PC-3 (cell line): ENCODE data around the gene CD8B2. TPM values are rescaled to one million over a fixed set of nuclear protein-coding genes. Genes with fewer than 3 reads are reported as not detected.
"Not testable (repeated sequence)": the region's sequence is repeated elsewhere in the genome, so short reads cannot be mapped to it uniquely, and the experiment has no call there.

Experiments
- ATAC-seq: fragments of 200-7000 bp; cut with Tn5 transposase; 2 replicates; pipeline ENCODE4 v1.9.1; 2020; ENCODE audit warnings: mild to moderate bottlenecking, moderate library complexity
- Bru-seq: library from RNA; stranded (reverse); fragments of 400-500 nt; gene quantifications from one replicate; lab custom pipeline; 2021; lab: Mats Ljungman, UMichigan
- BruChase-seq, 2 experiments: library from RNA; stranded (reverse); fragments of 400-500 nt; gene quantifications; one replicate each; lab custom pipeline; 2021; lab: Mats Ljungman, UMichigan
- BruUV-seq: library from RNA; stranded (reverse); fragments of 400-500 nt; replicated peaks from 2 replicates; lab custom pipeline; 2021; lab: Mats Ljungman, UMichigan
- CTCF ChIA-PET: fragments of 300-600 bp; sonication (Branson Sonifier 250); formaldehyde crosslinking; loops from one replicate; lab custom pipeline; 2022; ENCODE audit warnings: antibody characterized with exemption; lab: Charles Lee
- POLR2A ChIA-PET: fragments of 300-600 bp; sonication (Branson Sonifier 250); formaldehyde crosslinking; loops from one replicate; lab custom pipeline; 2022; ENCODE audit warnings: antibody characterized with exemption; ENCODE audit not compliant: unreplicated experiment; lab: Charles Lee
- DNase-seq: peaks from one replicate; pipeline ENCODE4 v3.0.0-alpha.2; 2015
- H2AFZ ChIP-seq: fragments of 300-600 bp; sonication (generic); 2 replicates; pipeline ENCODE4 v1.6.0; 2016; ENCODE audit warnings: antibody characterized with exemption, low read length
- H3F3A ChIP-seq: fragments of 300-600 bp; sonication (generic); one replicate; pipeline ENCODE4 v1.6.0; 2017; ENCODE audit warnings: antibody characterized with exemption, low read length, control low read depth, mild to moderate bottlenecking; ENCODE audit not compliant: unreplicated experiment
- H3K27ac ChIP-seq: fragments of 300-600 bp; sonication (generic); 2 replicates; pipeline ENCODE4 v1.5.1; 2016; ENCODE audit warnings: mild to moderate bottlenecking, low read length
- H3K27me3 ChIP-seq: fragments of 300-600 bp; sonication (generic); 2 replicates; pipeline ENCODE4 v1.6.1; 2016; ENCODE audit warnings: low read length, mixed read lengths
- H3K36me3 ChIP-seq: fragments of 300-600 bp; sonication (generic); 2 replicates; pipeline ENCODE4 v1.6.1; 2016; ENCODE audit warnings: low read depth, mixed run types, low read length, mixed read lengths
- H3K4me1 ChIP-seq: fragments of 300-600 bp; sonication (generic); 2 replicates; pipeline ENCODE4 v1.5.1; 2016; ENCODE audit warnings: low read length; ENCODE audit not compliant: insufficient read depth
- H3K4me2 ChIP-seq: fragments of 300-600 bp; sonication (generic); 2 replicates; pipeline ENCODE4 v1.6.0; 2016; ENCODE audit warnings: low read length
- H3K4me3 ChIP-seq: fragments of 300-600 bp; sonication (generic); 2 replicates; pipeline ENCODE4 v1.5.1; 2016; ENCODE audit warnings: mild to moderate bottlenecking, low read length, mixed read lengths
- H3K79me2 ChIP-seq: fragments of 300-600 bp; sonication (generic); 2 replicates; pipeline ENCODE4 v1.6.1; 2017; ENCODE audit warnings: low read length, mixed read lengths
- H3K9ac ChIP-seq: fragments of 300-600 bp; sonication (generic); 2 replicates; pipeline ENCODE4 v1.6.0; 2016; ENCODE audit warnings: mild to moderate bottlenecking, low read length
- H3K9me2 ChIP-seq: fragments of 300-600 bp; sonication (generic); replicated peaks from 2 replicates; pipeline ENCODE4 v1.6.1; 2016; ENCODE audit warnings: mixed run types, low read length, mixed read lengths
- H3K9me3 ChIP-seq: fragments of 300-600 bp; sonication (generic); 2 replicates; pipeline ENCODE4 v1.6.1; 2016; ENCODE audit warnings: low read length, mixed read lengths
- H4K20me1 ChIP-seq: fragments of 300-600 bp; sonication (generic); 2 replicates; pipeline ENCODE4 v1.6.1; 2016; ENCODE audit warnings: low read length, mixed read lengths
- intact Hi-C: fragments of 100-400 bp; cut with micrococcal nuclease; formaldehyde crosslinking; loops from 2 replicates; pipeline ENCODE4 v1.9.0; 2023
- long read RNA-seq: library from polyadenylated mRNA; unstranded; transcript quantifications from one replicate; pipeline ENCODE4 v2.0.0, GENCODE V29; 2021; ENCODE audit not compliant: unreplicated experiment
- total RNA-seq: library from RNA; depleted of rRNA; stranded (reverse); fragments of >200 nt; gene quantifications from 2 replicates; pipeline ENCODE4 v1.2.3, GENCODE V29; 2014; rRNA removed
- TF ChIP-seq, protein P1 (sequence below): fragments of 300-600 bp; sonication (generic); conservative IDR thresholded peaks from 2 replicates; pipeline ENCODE4 v1.5.1; 2017; ENCODE audit warnings: antibody characterized with exemption, low read depth, mild to moderate bottlenecking, low read length

The CD8B2 gene
- total RNA-seq (not detected in 2 replicates), Bru-seq, nascent RNA (not detected), BruChase-seq, experiment 1, labeled RNA remaining after a 6-hour chase (not detected), BruChase-seq, experiment 2, labeled RNA remaining after a 2-hour chase (not detected)
- long read RNA-seq: 0 reads

DNA sequence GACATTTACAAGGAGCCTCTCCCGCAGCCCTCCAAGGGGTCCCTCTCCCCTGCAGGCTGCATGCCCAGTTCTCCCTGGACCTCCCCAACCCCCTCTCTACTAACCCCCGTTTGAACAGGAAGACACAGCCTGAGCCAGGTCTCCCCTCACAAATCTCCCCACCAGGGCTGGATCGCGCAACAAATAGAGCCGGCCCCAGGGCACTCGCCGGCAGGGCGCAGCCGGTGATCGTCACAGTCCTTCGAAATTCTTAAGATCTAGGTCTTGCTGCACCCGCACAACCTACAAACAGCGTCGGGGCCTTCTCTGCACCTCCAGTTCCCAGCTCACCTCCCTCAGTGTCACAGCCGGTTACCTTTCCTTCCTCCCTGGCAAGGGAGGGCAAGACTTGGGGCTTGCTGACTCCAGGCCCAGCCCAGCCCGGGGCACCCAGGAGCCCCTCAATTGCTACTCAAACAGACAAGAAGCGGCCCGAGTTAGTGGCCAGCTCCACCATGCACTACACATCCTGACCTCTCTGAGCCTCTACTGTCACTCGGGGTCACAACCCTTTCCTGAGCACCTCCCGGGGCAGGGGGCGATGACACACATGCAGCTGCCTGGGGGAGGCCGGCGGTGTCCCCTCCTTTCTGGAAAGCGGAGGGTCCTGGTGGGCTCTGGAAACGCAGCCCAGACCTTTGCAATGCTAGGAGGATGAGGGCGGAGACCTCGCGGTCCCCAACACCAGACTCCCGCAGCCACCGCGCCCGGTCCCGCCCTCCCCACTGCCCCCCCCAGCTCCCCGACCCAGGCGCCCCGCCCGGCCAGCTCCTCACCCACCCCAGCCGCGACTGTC lies at the start of gene CD8B2:
Gene CD8B2 (plus strand): TSS at position 814 of the 835 bp plus-strand sequence. CDS start 63 bp downstream, outside the sequence.
- H3K4me2 ChIP-seq, POLR2A ChIA-PET, CTCF ChIA-PET, H3K9me2 ChIP-seq, H3K4me3 ChIP-seq, H3F3A ChIP-seq, DNase-seq, BruUV-seq, intact Hi-C loops, H3K4me1 ChIP-seq, H3K36me3 ChIP-seq, H3K9me3 ChIP-seq, ATAC-seq, H3K27ac ChIP-seq, H3K9ac ChIP-seq, H3K79me2 ChIP-seq, H2AFZ ChIP-seq, H3K27me3 ChIP-seq, H4K20me1 ChIP-seq: not testable (repeated sequence)

DNA sequence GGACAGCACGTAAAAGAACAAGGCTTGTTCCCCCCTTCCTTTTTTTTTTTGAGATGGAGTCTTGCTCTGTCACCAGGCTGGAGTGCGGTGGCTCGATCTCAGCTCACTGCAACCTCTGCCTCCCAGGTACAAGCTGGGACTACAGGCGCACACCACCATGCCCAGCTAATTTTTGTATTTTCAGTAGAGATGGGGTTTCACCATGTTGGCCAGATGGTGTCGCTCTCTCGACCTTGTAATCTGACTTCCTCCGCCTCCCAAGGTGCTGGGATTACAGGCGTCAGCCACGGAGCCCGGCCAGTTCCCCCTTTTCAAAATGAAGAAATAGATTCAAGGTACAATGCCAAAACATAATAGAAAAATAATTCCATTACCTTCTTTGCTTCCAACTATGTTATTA lies 25.3 kb upstream of the CD8B2 start:
- H3K9ac ChIP-seq, H3K4me2 ChIP-seq, H3K9me2 ChIP-seq, H3K4me1 ChIP-seq, H2AFZ ChIP-seq, H3K79me2 ChIP-seq, H4K20me1 ChIP-seq, H3K9me3 ChIP-seq, H3K4me3 ChIP-seq, H3F3A ChIP-seq, H3K27me3 ChIP-seq, ATAC-seq, H3K27ac ChIP-seq, BruUV-seq, POLR2A ChIA-PET, H3K36me3 ChIP-seq: not testable (repeated sequence)
- intact Hi-C loops: loop anchor here (5.0 kb wide), 1 partner anchor 80 kb away; no protein-coding TSS in a partner anchor
- peak; percentile 10 for DNase-seq
- TF ChIP-seq, protein P1, sequence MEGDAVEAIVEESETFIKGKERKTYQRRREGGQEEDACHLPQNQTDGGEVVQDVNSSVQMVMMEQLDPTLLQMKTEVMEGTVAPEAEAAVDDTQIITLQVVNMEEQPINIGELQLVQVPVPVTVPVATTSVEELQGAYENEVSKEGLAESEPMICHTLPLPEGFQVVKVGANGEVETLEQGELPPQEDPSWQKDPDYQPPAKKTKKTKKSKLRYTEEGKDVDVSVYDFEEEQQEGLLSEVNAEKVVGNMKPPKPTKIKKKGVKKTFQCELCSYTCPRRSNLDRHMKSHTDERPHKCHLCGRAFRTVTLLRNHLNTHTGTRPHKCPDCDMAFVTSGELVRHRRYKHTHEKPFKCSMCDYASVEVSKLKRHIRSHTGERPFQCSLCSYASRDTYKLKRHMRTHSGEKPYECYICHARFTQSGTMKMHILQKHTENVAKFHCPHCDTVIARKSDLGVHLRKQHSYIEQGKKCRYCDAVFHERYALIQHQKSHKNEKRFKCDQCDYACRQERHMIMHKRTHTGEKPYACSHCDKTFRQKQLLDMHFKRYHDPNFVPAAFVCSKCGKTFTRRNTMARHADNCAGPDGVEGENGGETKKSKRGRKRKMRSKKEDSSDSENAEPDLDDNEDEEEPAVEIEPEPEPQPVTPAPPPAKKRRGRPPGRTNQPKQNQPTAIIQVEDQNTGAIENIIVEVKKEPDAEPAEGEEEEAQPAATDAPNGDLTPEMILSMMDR: peak; percentile 19; the same call in 1 of the 2 replicates
- CTCF ChIA-PET: interaction anchor here (0.6 kb wide), 1 partner anchor 358 kb away, joined by 3 read pairs; no protein-coding TSS in a partner anchor

DNA sequence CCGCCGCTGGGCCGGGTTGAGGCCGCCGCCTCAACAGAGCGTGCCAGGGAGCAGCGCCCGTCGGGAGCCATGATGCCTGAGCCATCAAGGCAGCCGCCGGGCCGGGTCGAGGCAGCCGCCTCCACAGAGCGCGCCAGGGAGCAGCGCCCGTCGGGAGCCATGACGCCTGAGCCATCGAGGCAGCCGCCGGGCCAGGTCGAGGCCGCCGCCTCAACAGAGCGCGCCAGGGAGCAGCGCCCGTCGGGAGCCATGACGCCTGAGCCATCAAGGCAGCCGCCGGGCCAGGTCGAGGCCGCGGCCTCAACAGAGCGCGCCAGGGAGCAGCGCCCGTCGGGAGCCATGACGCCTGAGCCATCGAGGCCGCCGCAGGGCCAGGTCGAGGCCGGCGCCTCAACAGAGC lies 19.6 kb upstream of the CD8B2 start:
- ATAC-seq, H3K9me3 ChIP-seq, H3K27me3 ChIP-seq, POLR2A ChIA-PET, H3K9me2 ChIP-seq, intact Hi-C loops, H4K20me1 ChIP-seq, H3K4me2 ChIP-seq, H3K4me3 ChIP-seq, BruUV-seq, H2AFZ ChIP-seq, CTCF ChIA-PET, H3K36me3 ChIP-seq, H3K9ac ChIP-seq, H3K4me1 ChIP-seq, H3K79me2 ChIP-seq, DNase-seq, H3K27ac ChIP-seq, H3F3A ChIP-seq: not testable (repeated sequence)

GRCh38 chr2:106468107-106468506 lies 19.1 kb upstream of the CD8B2 start, which contains the start of gene RGPD3:
Gene RGPD3 (minus strand): TSS chr2:106468413. CDS start chr2:106468288, 125 bp downstream.
- intact Hi-C loops, H3K4me3 ChIP-seq, H3K27ac ChIP-seq, H3K4me2 ChIP-seq, H4K20me1 ChIP-seq, H3K9me2 ChIP-seq, H3K79me2 ChIP-seq, H3K9me3 ChIP-seq, BruUV-seq, CTCF ChIA-PET, H3K36me3 ChIP-seq, DNase-seq, ATAC-seq, H3K27me3 ChIP-seq, POLR2A ChIA-PET, H3K9ac ChIP-seq, H3K4me1 ChIP-seq, H2AFZ ChIP-seq, H3F3A ChIP-seq: not testable (repeated sequence)

DNA sequence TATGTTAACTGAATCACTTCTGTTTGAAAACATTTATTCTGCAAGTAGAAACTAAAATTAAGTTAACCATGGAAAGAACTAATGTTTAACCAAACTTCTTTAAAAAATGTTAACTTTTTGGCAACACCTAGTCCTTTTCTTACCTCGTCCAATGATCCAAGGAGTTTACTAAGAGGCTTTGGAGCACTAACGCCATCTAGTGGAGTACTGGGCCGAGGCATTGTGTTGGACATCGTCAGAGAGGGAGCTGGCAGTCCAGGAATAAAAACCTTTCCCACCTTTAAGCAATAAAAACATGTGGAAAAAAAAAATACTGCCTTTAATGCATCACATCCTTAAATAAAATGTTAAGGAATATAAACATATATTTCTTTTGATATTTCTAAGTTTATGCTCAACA lies 16.5 kb upstream of the CD8B2 start:
- DNase-seq, H3K27ac ChIP-seq, intact Hi-C loops, H3K4me3 ChIP-seq, BruUV-seq, POLR2A ChIA-PET, H3K4me1 ChIP-seq, CTCF ChIA-PET, H3K36me3 ChIP-seq, H3K9me2 ChIP-seq, H3F3A ChIP-seq, H2AFZ ChIP-seq, H3K27me3 ChIP-seq, H3K9ac ChIP-seq, H3K4me2 ChIP-seq, H3K79me2 ChIP-seq, H3K9me3 ChIP-seq, H4K20me1 ChIP-seq: not testable (repeated sequence)
- ATAC-seq: peak; percentile 73

GRCh38 chr2:106477647-106478046 lies 9.5 kb upstream of the CD8B2 start:
- H3K9me3 ChIP-seq, H3K9me2 ChIP-seq, CTCF ChIA-PET, intact Hi-C loops, H3K4me1 ChIP-seq, H4K20me1 ChIP-seq, ATAC-seq, H3K4me3 ChIP-seq, DNase-seq, H3K36me3 ChIP-seq, BruUV-seq, POLR2A ChIA-PET, H3K27ac ChIP-seq, H3F3A ChIP-seq, H3K27me3 ChIP-seq, H3K79me2 ChIP-seq, H3K9ac ChIP-seq, H2AFZ ChIP-seq, H3K4me2 ChIP-seq: not testable (repeated sequence)
